Right lobe of liver (tissue), 4 donors: ENCODE results near the gene JAM3.

Experiments used
- CTCF ChIP-seq, 4 donors: fragments of 200-600 bp in 3 of 4; fragments of 450-650 bp in 1 of 4; IDR thresholded peaks; one replicate each; pipeline versions ENCODE4 v1.5.1 to v1.8.0; 2016 to 2022; ENCODE audit warnings: antibody characterized with exemption in 4 of 4, mild to moderate bottlenecking in 2 of 4
- POLR2A ChIP-seq: fragments of 450-650 bp; IDR thresholded peaks from one replicate; pipeline ENCODE4 v1.6.1; 2017; ENCODE audit warnings: antibody characterized with exemption, mild to moderate bottlenecking
- donor health status: DM: no; HTN: no; CAD: no.
- donor health status: DM: no; HTN: no; CAD: no.
- donor health status: DM: no; HTN: yes; CAD: no.

- no peak for TF ChIP-seq CTCF (IDR thresholded peaks at IDR 0.05)
- TF ChIP-seq POLR2A: no peak
These were observed 77.7 kb downstream of the JAM3 start for GRCh38 chr11:134146598-134146997.
